ENCODE data around the gene GIMAP7. TPM values are rescaled to one million over a fixed set of nuclear protein-coding genes. Genes with fewer than 3 reads are reported as not detected.

GIMAP7 gene
- polyA plus RNA-seq, 1 donor from 2014 or later: not detected

- Histone ChIP-seq H2AFZ (ENCODE audit: low read depth, low read length) (no peak overlapping the region), H3F3A (ENCODE audit: insufficient read depth, low read length, poor library complexity, severe bottlenecking) (no peaks in the 10 kb centered on the region), H3K9me2 (ENCODE audit: insufficient read depth, low read length) (no peaks in the 10 kb centered on the region), H3K4me3 (ENCODE audit: low read length) (no peak overlapping the region), H3K27me3 (ENCODE audit: insufficient read depth, low read depth, low read length) (no peaks in the 10 kb centered on the region), H3K79me2 (replicated peaks; ENCODE audit: insufficient read depth, low read length) (no peaks in the 10 kb centered on the region), H4K20me1 (ENCODE audit: insufficient read depth) (no peaks in the 10 kb centered on the region), H3K9ac (ENCODE audit: low read length) (no peak overlapping the region), H3K4me2 (ENCODE audit: low read length) (no peak overlapping the region), H3K27ac (ENCODE audit: low read length) (no peak overlapping the region), H3K36me3 (ENCODE audit: insufficient read depth, low read length) (no peaks in the 10 kb centered on the region), H3K9me3 (ENCODE audit: low read length) (no peaks in the 10 kb centered on the region)
- TF ChIP-seq, protein P1, sequence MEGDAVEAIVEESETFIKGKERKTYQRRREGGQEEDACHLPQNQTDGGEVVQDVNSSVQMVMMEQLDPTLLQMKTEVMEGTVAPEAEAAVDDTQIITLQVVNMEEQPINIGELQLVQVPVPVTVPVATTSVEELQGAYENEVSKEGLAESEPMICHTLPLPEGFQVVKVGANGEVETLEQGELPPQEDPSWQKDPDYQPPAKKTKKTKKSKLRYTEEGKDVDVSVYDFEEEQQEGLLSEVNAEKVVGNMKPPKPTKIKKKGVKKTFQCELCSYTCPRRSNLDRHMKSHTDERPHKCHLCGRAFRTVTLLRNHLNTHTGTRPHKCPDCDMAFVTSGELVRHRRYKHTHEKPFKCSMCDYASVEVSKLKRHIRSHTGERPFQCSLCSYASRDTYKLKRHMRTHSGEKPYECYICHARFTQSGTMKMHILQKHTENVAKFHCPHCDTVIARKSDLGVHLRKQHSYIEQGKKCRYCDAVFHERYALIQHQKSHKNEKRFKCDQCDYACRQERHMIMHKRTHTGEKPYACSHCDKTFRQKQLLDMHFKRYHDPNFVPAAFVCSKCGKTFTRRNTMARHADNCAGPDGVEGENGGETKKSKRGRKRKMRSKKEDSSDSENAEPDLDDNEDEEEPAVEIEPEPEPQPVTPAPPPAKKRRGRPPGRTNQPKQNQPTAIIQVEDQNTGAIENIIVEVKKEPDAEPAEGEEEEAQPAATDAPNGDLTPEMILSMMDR (IDR thresholded peaks at IDR 0.05; ENCODE audit: poor library complexity, severe bottlenecking): no peak
- no peak for TF ChIP-seq TAF1 (IDR thresholded peaks at IDR 0.05; ENCODE audit: low read depth)
- no peak for TF ChIP-seq REST (IDR thresholded peaks at IDR 0.05; ENCODE audit: borderline replicate concordance)
- TF ChIP-seq SMC3 (conservative IDR thresholded peaks at IDR 0.05; ENCODE audit: poor library complexity): no peak
- no peak for TF ChIP-seq EP300 (conservative IDR thresholded peaks at IDR 0.05; ENCODE audit: poor library complexity, severe bottlenecking)
- TF ChIP-seq RAD21 (conservative IDR thresholded peaks at IDR 0.05): no peak
- TF ChIP-seq EZH2 (IDR thresholded peaks at IDR 0.05; ENCODE audit: borderline replicate concordance, insufficient read depth, low read length, poor library complexity, severe bottlenecking): no peak
- no peak for TF ChIP-seq POLR2AphosphoS5 (IDR thresholded peaks at IDR 0.05)
- no peak for TF ChIP-seq MXI1 (conservative IDR thresholded peaks at IDR 0.05; ENCODE audit: poor library complexity, severe bottlenecking)
Measured at GRCh38 chr7:150516956-150517745, 2.5 kb downstream of the GIMAP7 start.

- Histone ChIP-seq H3K79me2 (replicated peaks; ENCODE audit: insufficient read depth, low read length) (no peaks in the 10 kb centered on the region), H4K20me1 (ENCODE audit: insufficient read depth) (no peaks in the 10 kb centered on the region), H3K9me3 (ENCODE audit: low read length) (no peaks in the 10 kb centered on the region), H3K9ac (ENCODE audit: low read length) (no peak overlapping the region), H3K4me3 (ENCODE audit: low read length) (no peak overlapping the region), H3K27me3 (ENCODE audit: insufficient read depth, low read depth, low read length) (no peaks in the 10 kb centered on the region), H3K27ac (ENCODE audit: low read length) (no peak overlapping the region), H3K9me2 (ENCODE audit: insufficient read depth, low read length) (no peaks in the 10 kb centered on the region), H3F3A (ENCODE audit: insufficient read depth, low read length, poor library complexity, severe bottlenecking) (no peaks in the 10 kb centered on the region), H2AFZ (ENCODE audit: low read depth, low read length) (no peak overlapping the region), H3K36me3 (ENCODE audit: insufficient read depth, low read length) (no peaks in the 10 kb centered on the region), H3K4me2 (ENCODE audit: low read length) (no peak overlapping the region)
- no peak for TF ChIP-seq RAD21 (conservative IDR thresholded peaks at IDR 0.05)
- TF ChIP-seq REST (IDR thresholded peaks at IDR 0.05; ENCODE audit: borderline replicate concordance): no peak
- TF ChIP-seq MXI1 (conservative IDR thresholded peaks at IDR 0.05; ENCODE audit: poor library complexity, severe bottlenecking): no peak
- no peak for TF ChIP-seq TAF1 (IDR thresholded peaks at IDR 0.05; ENCODE audit: low read depth)
Measured at GRCh38 chr7:150519310-150519709, 4.6 kb downstream of the GIMAP7 start.
